IMR-90 (cell line): ENCODE data around the gene SMC5.

Source experiments
- BHLHE40 ChIP-seq: fragments of 150-350 bp; IDR thresholded peaks from 2 replicates; pipeline ENCODE4 v1.6.1; 2016; ENCODE audit warnings: mild to moderate bottlenecking, low read depth, low read length
- MAFK ChIP-seq: IDR thresholded peaks from 2 replicates; pipeline ENCODE4 v1.6.1; 2012; ENCODE audit warnings: low read depth, low read length, improper control_type of control experiment
- POLR2A ChIP-seq: IDR thresholded peaks from 2 replicates; pipeline ENCODE4 v1.6.1; 2012; ENCODE audit warnings: mild to moderate bottlenecking, low read depth, low read length
- RAD21 ChIP-seq: IDR thresholded peaks from 2 replicates; pipeline ENCODE4 v1.6.1; 2012; ENCODE audit warnings: low read length, improper control_type of control experiment
- RCOR1 ChIP-seq: IDR thresholded peaks from 2 replicates; pipeline ENCODE4 v1.6.1; 2012; ENCODE audit warnings: mild to moderate bottlenecking, low read length, improper control_type of control experiment; ENCODE audit not compliant: insufficient replicate concordance
- RFX5 ChIP-seq: IDR thresholded peaks from 2 replicates; pipeline ENCODE4 v1.8.0; 2012; ENCODE audit warnings: low read depth, mild to moderate bottlenecking, low read length, moderate library complexity
- TF ChIP-seq, protein P1 (sequence below): conservative IDR thresholded peaks from 2 replicates; pipeline ENCODE4 v1.5.1; 2012; ENCODE audit warnings: mild to moderate bottlenecking, low read depth, low read length, improper control_type of control experiment
- TF ChIP-seq, protein P2 (sequence below): fragments of 150-350 bp; IDR thresholded peaks from 2 replicates; pipeline ENCODE4 v1.6.1; 2017; ENCODE audit warnings: mild to moderate bottlenecking, antibody characterized with exemption, low read length, low read depth

- TF ChIP-seq, protein P1, sequence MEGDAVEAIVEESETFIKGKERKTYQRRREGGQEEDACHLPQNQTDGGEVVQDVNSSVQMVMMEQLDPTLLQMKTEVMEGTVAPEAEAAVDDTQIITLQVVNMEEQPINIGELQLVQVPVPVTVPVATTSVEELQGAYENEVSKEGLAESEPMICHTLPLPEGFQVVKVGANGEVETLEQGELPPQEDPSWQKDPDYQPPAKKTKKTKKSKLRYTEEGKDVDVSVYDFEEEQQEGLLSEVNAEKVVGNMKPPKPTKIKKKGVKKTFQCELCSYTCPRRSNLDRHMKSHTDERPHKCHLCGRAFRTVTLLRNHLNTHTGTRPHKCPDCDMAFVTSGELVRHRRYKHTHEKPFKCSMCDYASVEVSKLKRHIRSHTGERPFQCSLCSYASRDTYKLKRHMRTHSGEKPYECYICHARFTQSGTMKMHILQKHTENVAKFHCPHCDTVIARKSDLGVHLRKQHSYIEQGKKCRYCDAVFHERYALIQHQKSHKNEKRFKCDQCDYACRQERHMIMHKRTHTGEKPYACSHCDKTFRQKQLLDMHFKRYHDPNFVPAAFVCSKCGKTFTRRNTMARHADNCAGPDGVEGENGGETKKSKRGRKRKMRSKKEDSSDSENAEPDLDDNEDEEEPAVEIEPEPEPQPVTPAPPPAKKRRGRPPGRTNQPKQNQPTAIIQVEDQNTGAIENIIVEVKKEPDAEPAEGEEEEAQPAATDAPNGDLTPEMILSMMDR = no peak
- TF ChIP-seq RAD21 = no peak
- TF ChIP-seq RFX5 = no peak
- TF ChIP-seq BHLHE40 = no peak
- TF ChIP-seq POLR2A = no peak
- no peak for TF ChIP-seq MAFK
- TF ChIP-seq, protein P2, sequence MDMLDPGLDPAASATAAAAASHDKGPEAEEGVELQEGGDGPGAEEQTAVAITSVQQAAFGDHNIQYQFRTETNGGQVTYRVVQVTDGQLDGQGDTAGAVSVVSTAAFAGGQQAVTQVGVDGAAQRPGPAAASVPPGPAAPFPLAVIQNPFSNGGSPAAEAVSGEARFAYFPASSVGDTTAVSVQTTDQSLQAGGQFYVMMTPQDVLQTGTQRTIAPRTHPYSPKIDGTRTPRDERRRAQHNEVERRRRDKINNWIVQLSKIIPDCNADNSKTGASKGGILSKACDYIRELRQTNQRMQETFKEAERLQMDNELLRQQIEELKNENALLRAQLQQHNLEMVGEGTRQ = no peak
- TF ChIP-seq RCOR1 = no peak
These were observed 4.6 kb downstream of the SMC5 start for GRCh38 chr9:70263421-70263820.
